DMS53 (cell line): Measurements from ENCODE around the gene RO60.
A peak's percentile ranks its signal among the peaks of the same experiment; 100 is the strongest.

Source experiments
- DNase-seq: peaks from one replicate; lab custom pipeline; 2025; lab: John Stamatoyannopoulos, UW

Gene RO60

GRCh38 chr1:193060938-193061337, 1.5 kb downstream of the RO60 start:
- DNase-seq = no peak

GRCh38 chr1:193062698-193063463, 3.5 kb downstream of the RO60 start:
- no peak for DNase-seq

- DNase-seq = no peak
These were observed 6.5 kb downstream of the RO60 start for GRCh38 chr1:193065954-193066353.

GRCh38 chr1:193066606-193067005, 7.2 kb downstream of the RO60 start:
- no peak for DNase-seq

- no peak for DNase-seq
These were observed 8.6 kb downstream of the RO60 start for GRCh38 chr1:193068013-193068412.

- peak; percentile 61 for DNase-seq
These were observed 10.5 kb downstream of the RO60 start for GRCh38 chr1:193069748-193070385.

GRCh38 chr1:193070386-193070753, 11.0 kb downstream of the RO60 start:
- peak; percentile 19 for DNase-seq

- peak; percentile 69 for DNase-seq
These were observed 11.5 kb downstream of the RO60 start for GRCh38 chr1:193070942-193071341.

GRCh38 chr1:193077991-193078390, 18.6 kb downstream of the RO60 start:
- no peak for DNase-seq

GRCh38 chr1:193079187-193079586, 19.8 kb downstream of the RO60 start:
- DNase-seq = no peak

- no peak for DNase-seq
These were observed 24.1 kb downstream of the RO60 start for GRCh38 chr1:193083365-193084088.

GRCh38 chr1:193085263-193085662, 25.9 kb downstream of the RO60 start:
- no peak for DNase-seq

GRCh38 chr1:193086342-193086741, 26.9 kb downstream of the RO60 start:
- no peak for DNase-seq

GRCh38 chr1:193087893-193088292, 28.5 kb downstream of the RO60 start:
- DNase-seq = no peak

- no peak for DNase-seq
These were observed 31.5 kb downstream of the RO60 start for GRCh38 chr1:193090865-193091264.

- DNase-seq = no peak
These were observed 34.7 kb downstream of the RO60 start for GRCh38 chr1:193094112-193094511.

- no peak for DNase-seq
These were observed 43.2 kb downstream of the RO60 start for GRCh38 chr1:193102662-193103061.

GRCh38 chr1:193103759-193104501, 44.5 kb downstream of the RO60 start:
- DNase-seq = peak; percentile 23

- DNase-seq = peak; percentile 78
These were observed 45.1 kb downstream of the RO60 start for GRCh38 chr1:193104502-193104906.

- peak; percentile 94 for DNase-seq
These were observed 45.8 kb downstream of the RO60 start, which contains the start of gene GLRX2 for GRCh38 chr1:193104907-193105820. Gene GLRX2, minus strand, starts transcription at chr1:193105414. Its CDS starts 32 bp downstream, at chr1:193105382.

- DNase-seq = peak; percentile 25
These were observed 46.4 kb downstream of the RO60 start for GRCh38 chr1:193105821-193106177.
